ENCODE data around the gene PPHLN1. TPM values are rescaled to one million over a fixed set of nuclear protein-coding genes. Genes with fewer than 3 reads are reported as not detected.
"Not testable (repeated sequence)": the region's sequence is repeated elsewhere in the genome, so short reads cannot be mapped to it uniquely, and the experiment has no call there.

The PPHLN1 gene
- total RNA-seq, 2 experiments from 2014 or later, result 74.1 to 81.9 TPM

GRCh38 chr12:42327227-42327590 lies 1.2 kb downstream of the PPHLN1 start:
- peak overlapping the region; percentile 88 for H3K4me3 Mint-ChIP-seq
- POLR2A ChIA-PET, result interaction anchor here (1.3 to 2.0 kb wide), 3 partner anchors 29 to 94 kb away, joined by 4 to 10 read pairs (median 5); no protein-coding TSS in a partner anchor
- CTCF ChIA-PET, result interaction anchor here (1.6 kb wide), 1 partner anchor 45 kb away, joined by 5 read pairs; no protein-coding TSS in a partner anchor
- peaks cover 45% of the 10 kb centered on the region for H3K4me1 Mint-ChIP-seq
- no peak for DNase-seq
- no peaks in the 10 kb centered on the region for H3K27me3 Mint-ChIP-seq
- H3K36me3 Mint-ChIP-seq (ENCODE audit: low read depth), result peaks cover 15% of the 10 kb centered on the region
- H3K9me3 Mint-ChIP-seq, result no peaks in the 10 kb centered on the region
- H3K27ac Mint-ChIP-seq, result peak overlapping the region; percentile 92

DNA sequence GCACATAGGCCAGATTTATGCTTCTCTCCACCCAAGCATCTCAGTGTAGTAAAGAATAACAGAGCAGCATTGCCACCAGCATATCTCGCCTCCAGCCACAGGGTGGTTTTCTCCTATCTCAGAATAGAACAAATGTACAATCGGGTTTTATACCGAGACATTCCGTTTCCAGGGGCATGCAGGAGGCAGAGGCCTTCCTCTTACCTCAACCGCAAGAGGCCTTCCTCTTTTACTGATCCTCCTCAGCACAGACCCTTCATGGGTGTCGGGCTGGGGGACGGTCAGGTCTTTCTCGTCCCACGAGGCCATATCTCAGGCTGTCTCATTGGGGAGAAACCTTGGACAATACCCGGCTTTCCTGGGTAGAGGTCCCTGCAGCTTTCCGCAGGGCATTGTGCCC lies 4.1 kb downstream of the PPHLN1 start:
- H3K27me3 Mint-ChIP-seq, POLR2A ChIA-PET, DNase-seq, H3K4me3 Mint-ChIP-seq, H3K9me3 Mint-ChIP-seq, CTCF ChIA-PET, H3K27ac Mint-ChIP-seq: not testable (repeated sequence)
- Mint-ChIP-seq H3K4me1 (peaks cover 53% of the 10 kb centered on the region), H3K36me3 (ENCODE audit: low read depth) (peaks cover 20% of the 10 kb centered on the region)

DNA sequence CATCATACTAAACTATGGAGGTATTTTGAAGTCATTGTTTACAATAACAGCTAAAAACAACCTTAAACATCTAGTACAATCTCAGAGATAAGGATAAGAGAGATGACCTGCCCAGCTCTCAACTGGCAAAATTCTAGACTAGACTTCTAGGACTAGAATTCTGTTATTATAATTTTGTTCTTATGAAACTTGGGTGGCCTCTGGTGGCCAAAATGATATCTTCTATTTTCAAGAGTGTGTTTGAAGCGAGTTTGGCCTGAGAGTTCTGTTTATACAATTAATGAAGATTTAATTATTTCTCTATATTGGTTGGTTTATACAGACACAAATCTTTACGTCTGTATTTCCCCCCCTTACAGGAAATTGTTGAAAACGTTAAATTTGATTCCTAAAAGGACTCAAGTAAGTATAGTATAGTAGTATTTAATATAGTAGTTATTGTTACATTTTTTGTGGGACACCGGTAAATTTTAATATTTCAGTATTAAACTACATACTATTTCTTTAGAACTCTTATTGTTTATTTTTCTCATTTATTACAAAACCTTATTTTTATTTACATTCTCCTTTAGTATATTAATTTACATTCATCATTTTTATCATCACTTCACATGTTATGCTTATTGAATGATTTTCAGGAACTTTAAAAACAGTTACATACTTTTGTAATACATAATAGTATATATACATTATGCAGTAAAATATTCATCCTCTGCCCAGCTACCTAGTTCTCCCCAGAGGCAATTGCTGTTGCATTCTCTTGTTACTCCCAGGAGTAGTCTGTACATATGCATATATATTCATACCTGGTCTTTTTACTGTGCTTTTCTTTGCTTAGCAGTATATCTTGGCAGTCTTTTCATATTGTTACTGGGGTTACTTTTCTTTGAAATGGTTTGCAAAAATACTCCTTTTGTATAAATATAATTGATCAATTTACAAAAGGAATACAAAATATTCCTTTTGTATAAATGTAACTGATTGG lies 6.6 kb downstream of the PPHLN1 start:
- DNase-seq, result no peak
- H3K36me3 Mint-ChIP-seq (ENCODE audit: low read depth), result peaks cover 16% of the 10 kb centered on the region
- no peak overlapping the region for H3K27ac Mint-ChIP-seq
- no peaks in the 10 kb centered on the region for H3K27me3 Mint-ChIP-seq
- H3K9me3 Mint-ChIP-seq, result no peaks in the 10 kb centered on the region
- H3K4me1 Mint-ChIP-seq, result peaks cover 47% of the 10 kb centered on the region
- no peak overlapping the region for H3K4me3 Mint-ChIP-seq
- CTCF ChIA-PET, result interaction anchor here (0.7 to 2.1 kb wide), 13 partner anchors 11 to 840 kb away, joined by 3 to 11 read pairs (median 4); partner anchors contain the start of genes GXYLT1 and YAF2
- POLR2A ChIA-PET, result no interaction called here

GRCh38 chr12:42336286-42336685 lies 10.3 kb downstream of the PPHLN1 start:
- Mint-ChIP-seq H3K27me3 (no peaks in the 10 kb centered on the region), H3K36me3 (ENCODE audit: low read depth) (peaks cover 33% of the 10 kb centered on the region), H3K9me3 (no peaks in the 10 kb centered on the region), H3K4me3 (no peak overlapping the region), H3K27ac (no peak overlapping the region), H3K4me1 (peaks cover 36% of the 10 kb centered on the region)
- DNase-seq, result no peak
- CTCF ChIA-PET, result interaction anchor here (0.8 kb wide), 1 partner anchor 211 kb away, joined by 3 read pairs; no protein-coding TSS in a partner anchor
- POLR2A ChIA-PET, result no interaction called here

DNA sequence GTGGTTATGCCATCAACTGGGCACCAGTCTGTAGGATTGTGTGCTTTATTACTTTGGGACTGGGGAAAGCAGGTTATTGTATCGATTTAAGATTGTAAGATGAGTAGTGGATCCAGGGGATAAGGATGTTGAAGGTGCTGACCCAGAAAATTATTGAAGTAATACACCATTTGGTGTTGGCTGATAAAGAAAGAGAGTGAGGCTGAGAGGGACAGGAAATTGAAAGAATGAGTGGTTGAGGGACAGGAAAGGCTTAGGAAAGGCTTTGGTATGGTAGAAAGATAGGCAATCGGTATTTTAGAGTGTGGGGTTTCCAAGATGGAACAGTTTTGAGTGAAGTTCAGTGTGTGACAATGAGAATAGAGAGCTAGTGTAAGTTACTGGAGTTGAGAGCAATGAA lies 12.3 kb downstream of the PPHLN1 start:
- no peak overlapping the region for H3K27ac Mint-ChIP-seq
- ChIA-PET POLR2A (no interaction called here), CTCF (no interaction called here)
- peaks cover 27% of the 10 kb centered on the region for H3K4me1 Mint-ChIP-seq
- H3K27me3 Mint-ChIP-seq, result no peaks in the 10 kb centered on the region
- H3K36me3 Mint-ChIP-seq (ENCODE audit: low read depth), result peaks cover 39% of the 10 kb centered on the region
- no peak for DNase-seq
- no peak overlapping the region for H3K4me3 Mint-ChIP-seq
- no peaks in the 10 kb centered on the region for H3K9me3 Mint-ChIP-seq

GRCh38 chr12:42342028-42342427 lies 16.1 kb downstream of the PPHLN1 start:
- Mint-ChIP-seq H3K27ac (no peak overlapping the region), H3K9me3 (no peaks in the 10 kb centered on the region), H3K27me3 (no peaks in the 10 kb centered on the region), H3K4me3 (no peak overlapping the region), H3K4me1 (peaks cover 19% of the 10 kb centered on the region), H3K36me3 (ENCODE audit: low read depth) (peaks cover 30% of the 10 kb centered on the region)
- DNase-seq, result no peak
- ChIA-PET POLR2A (no interaction called here), CTCF (interaction anchor here (1.6 kb wide), 1 partner anchor 30 kb away, joined by 4 read pairs; no protein-coding TSS in a partner anchor)

DNA sequence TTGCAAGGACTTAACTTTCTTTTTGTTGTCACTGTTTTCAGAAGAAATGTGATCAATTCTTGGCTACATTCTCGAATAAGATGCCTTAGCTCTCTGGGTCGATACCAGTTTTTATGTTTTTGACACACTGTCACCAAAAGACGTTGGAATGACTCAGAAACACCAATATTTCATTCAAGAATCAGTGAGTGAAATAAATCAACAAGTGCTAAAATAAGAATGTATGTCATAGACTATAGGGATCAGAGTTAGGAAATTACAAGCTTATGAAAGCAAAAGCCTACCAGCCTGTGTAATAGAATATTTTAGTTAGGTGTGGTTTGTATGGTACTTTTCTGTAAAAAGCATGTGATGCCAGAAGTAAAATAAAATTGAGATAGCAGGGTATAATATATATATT lies 17.8 kb downstream of the PPHLN1 start:
- DNase-seq, result no peak
- no peak overlapping the region for H3K4me3 Mint-ChIP-seq
- H3K36me3 Mint-ChIP-seq (ENCODE audit: low read depth), result peaks cover 26% of the 10 kb centered on the region
- no peaks in the 10 kb centered on the region for H3K27me3 Mint-ChIP-seq
- no peak overlapping the region for H3K27ac Mint-ChIP-seq
- POLR2A ChIA-PET, result no interaction called here
- CTCF ChIA-PET, result interaction anchor here (1.6 kb wide), 1 partner anchor 12 kb away, joined by 4 read pairs; no protein-coding TSS in a partner anchor
- H3K9me3 Mint-ChIP-seq, result no peaks in the 10 kb centered on the region
- peaks cover 12% of the 10 kb centered on the region for H3K4me1 Mint-ChIP-seq

GRCh38 chr12:42346403-42347002 lies 20.5 kb downstream of the PPHLN1 start:
- H3K4me3 Mint-ChIP-seq, result no peak overlapping the region
- no peaks in the 10 kb centered on the region for H3K27me3 Mint-ChIP-seq
- H3K4me1 Mint-ChIP-seq, result peaks cover 9% of the 10 kb centered on the region
- ChIA-PET CTCF (no interaction called here), POLR2A (no interaction called here)
- H3K9me3 Mint-ChIP-seq, result no peaks in the 10 kb centered on the region
- H3K27ac Mint-ChIP-seq, result no peak overlapping the region
- no peak for DNase-seq
- H3K36me3 Mint-ChIP-seq (ENCODE audit: low read depth), result peaks cover 20% of the 10 kb centered on the region

DNA sequence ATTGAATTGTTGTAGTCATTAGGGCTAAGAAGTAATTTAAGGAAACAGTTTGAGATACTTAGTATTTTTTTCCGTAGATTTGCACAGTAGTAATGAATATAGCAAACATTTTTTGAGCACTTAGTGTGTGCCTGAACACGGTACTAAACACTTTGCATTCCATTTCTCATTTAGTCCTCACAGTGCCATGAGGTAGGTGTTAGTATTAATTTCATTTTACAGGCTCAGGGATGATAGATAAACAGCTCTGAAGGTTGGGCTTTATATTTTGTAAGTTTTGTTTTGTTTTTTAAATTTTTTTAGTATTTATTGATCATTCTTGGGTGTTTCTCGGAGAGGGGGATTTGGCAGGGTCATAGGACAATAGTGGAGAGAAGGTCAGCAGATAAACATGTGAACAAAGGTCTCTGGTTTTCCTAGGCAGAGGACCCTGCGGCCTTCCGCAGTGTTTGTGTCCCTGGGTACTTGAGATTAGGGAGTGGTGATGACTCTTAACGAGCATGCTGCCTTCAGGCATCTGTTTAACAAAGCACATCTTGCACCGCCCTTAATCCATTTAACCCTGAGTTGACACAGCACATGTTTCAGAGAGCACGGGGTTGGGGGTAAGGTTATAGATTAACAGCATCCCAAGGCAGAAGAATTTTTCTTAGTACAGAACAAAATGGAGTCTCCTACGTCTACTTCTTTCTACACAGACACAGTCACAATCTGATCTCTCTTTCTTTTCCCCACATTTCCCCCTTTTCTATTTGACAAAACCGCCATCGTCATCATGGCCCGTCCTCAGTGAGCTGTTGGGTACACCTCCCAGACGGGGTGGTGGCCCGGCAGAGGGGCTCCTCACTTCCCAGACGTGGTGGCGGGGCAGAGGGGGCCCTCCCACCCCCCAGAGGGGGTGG lies 23.4 kb downstream of the PPHLN1 start:
- CTCF ChIA-PET; H3K4me1 Mint-ChIP-seq; H3K4me3 Mint-ChIP-seq; POLR2A ChIA-PET; DNase-seq; H3K9me3 Mint-ChIP-seq; H3K27me3 Mint-ChIP-seq; H3K27ac Mint-ChIP-seq; H3K36me3 Mint-ChIP-seq (ENCODE audit: low read depth): not testable (repeated sequence)

GRCh38 chr12:42350021-42350407 lies 24.0 kb downstream of the PPHLN1 start:
- H3K9me3 Mint-ChIP-seq, H3K27ac Mint-ChIP-seq, H3K27me3 Mint-ChIP-seq, H3K4me1 Mint-ChIP-seq, CTCF ChIA-PET, DNase-seq, H3K4me3 Mint-ChIP-seq, POLR2A ChIA-PET: not testable (repeated sequence)
- H3K36me3 Mint-ChIP-seq (ENCODE audit: low read depth), result peaks cover 13% of the 10 kb centered on the region

GRCh38 chr12:42356344-42356743 lies 30.4 kb downstream of the PPHLN1 start:
- CTCF ChIA-PET, result no interaction called here
- H3K27ac Mint-ChIP-seq, result no peak overlapping the region
- H3K36me3 Mint-ChIP-seq (ENCODE audit: low read depth), result peaks cover 32% of the 10 kb centered on the region
- DNase-seq, result no peak
- H3K9me3 Mint-ChIP-seq, result no peaks in the 10 kb centered on the region
- H3K4me3 Mint-ChIP-seq, result no peak overlapping the region
- no peaks in the 10 kb centered on the region for H3K27me3 Mint-ChIP-seq
- peaks cover 16% of the 10 kb centered on the region for H3K4me1 Mint-ChIP-seq
- POLR2A ChIA-PET, result no interaction called here

- Mint-ChIP-seq H3K4me1 (peaks cover 26% of the 10 kb centered on the region), H3K4me3 (no peak overlapping the region), H3K9me3 (no peaks in the 10 kb centered on the region), H3K27me3 (no peaks in the 10 kb centered on the region), H3K36me3 (ENCODE audit: low read depth) (peaks cover 41% of the 10 kb centered on the region), H3K27ac (peak overlapping the region; percentile 47)
- POLR2A ChIA-PET, result interaction anchor here (1.1 kb wide), 1 partner anchor 216 kb away, joined by 4 read pairs; the partner anchor contains the start of gene GXYLT1
- CTCF ChIA-PET, result interaction anchor here (0.6 to 2.8 kb wide), 2 partner anchors 11 to 636 kb away, joined by 3 to 19 read pairs; no protein-coding TSS in a partner anchor
- no peak for DNase-seq
Observed at GRCh38 chr12:42360747-42361403, 34.9 kb downstream of the PPHLN1 start.

Data from activated CD4-positive, alpha-beta memory T cell treated with anti-CD3 and anti-CD28 coated beads, Interleukin-2, amount 10 ng/mL, durations not matched to agents 7 days and 5 days (primary cell).